A673 (cell line): ENCODE results near the gene CDKN2B. TPM values are rescaled to one million over a fixed set of nuclear protein-coding genes. Genes with fewer than 3 reads are reported as not detected.
A peak's percentile ranks its signal among the peaks of the same experiment; 100 is the strongest.
"Not testable (repeated sequence)": the region's sequence is repeated elsewhere in the genome, so short reads cannot be mapped to it uniquely, and the experiment has no call there.

Source experiments
- Bru-seq: library from RNA; stranded (reverse); fragments of 400-500 nt; gene quantifications from one replicate; lab custom pipeline; 2021; lab: Mats Ljungman, UMichigan
- BruChase-seq, 2 experiments: library from RNA; stranded (reverse); fragments of 400-500 nt; gene quantifications; one replicate each; lab custom pipeline; 2021; lab: Mats Ljungman, UMichigan
- BruUV-seq: library from RNA; stranded (reverse); fragments of 400-500 nt; replicated peaks from 2 replicates; lab custom pipeline; 2021; lab: Mats Ljungman, UMichigan
- CTCF ChIA-PET: fragments of 300-600 bp; sonication (Branson Sonifier 250); formaldehyde crosslinking; loops from one replicate; lab custom pipeline; 2022; ENCODE audit warnings: antibody characterized with exemption; lab: Charles Lee
- POLR2A ChIA-PET: fragments of 300-600 bp; sonication (Branson Sonifier 250); formaldehyde crosslinking; loops from one replicate; lab custom pipeline; 2022; ENCODE audit warnings: antibody characterized with exemption; ENCODE audit not compliant: low non-redundant PET; lab: Charles Lee
- DNase-seq: peaks from one replicate; pipeline ENCODE4 v3.0.0-alpha.2; 2015; ENCODE audit warnings: low spot score
- H3K27ac ChIP-seq: fragments of 200-600 bp; sonication (generic); 2 replicates; pipeline ENCODE4 v1.5.1; 2016; ENCODE audit warnings: mixed run types, low read depth, mild to moderate bottlenecking, mixed read lengths, antibody characterized with exemption, low read length; ENCODE audit not compliant: poor library complexity, severe bottlenecking
- H3K27me3 ChIP-seq: fragments of 200-600 bp; sonication (generic); replicated peaks from 2 replicates; pipeline ENCODE4 v1.6.1; 2017; ENCODE audit warnings: mixed run types, low read depth, mild to moderate bottlenecking, mixed read lengths, antibody characterized with exemption, low read length; ENCODE audit not compliant: insufficient read depth, poor library complexity
- H3K36me3 ChIP-seq: fragments of 200-600 bp; sonication (generic); 2 replicates; pipeline ENCODE4 v1.6.1; 2016; ENCODE audit warnings: mixed run types, mild to moderate bottlenecking, mixed read lengths, antibody characterized with exemption, low read length; ENCODE audit not compliant: insufficient read depth, poor library complexity, severe bottlenecking
- H3K4me1 ChIP-seq: fragments of 200-600 bp; sonication (generic); 2 replicates; pipeline ENCODE4 v1.6.1; 2017; ENCODE audit warnings: mixed run types, mild to moderate bottlenecking, mixed read lengths, antibody characterized with exemption, low read length; ENCODE audit not compliant: insufficient read depth, poor library complexity, severe bottlenecking
- H3K4me3 ChIP-seq: fragments of 200-600 bp; sonication (generic); 2 replicates; pipeline ENCODE4 v1.5.1; 2016; ENCODE audit warnings: low read depth, mixed run types, mild to moderate bottlenecking, mixed read lengths, low read length; ENCODE audit not compliant: poor library complexity, severe bottlenecking
- H3K9me3 ChIP-seq: fragments of 200-600 bp; sonication (generic); 2 replicates; pipeline ENCODE4 v1.6.1; 2016; ENCODE audit warnings: mixed run types, low read depth, mild to moderate bottlenecking, mixed read lengths, antibody characterized with exemption, low read length; ENCODE audit not compliant: poor library complexity, severe bottlenecking
- CTCF ChIP-seq: fragments of 300-800, 200-600 bp; sonication (generic); conservative IDR thresholded peaks from 2 replicates; pipeline ENCODE4 v1.5.1; 2017; ENCODE audit warnings: low read depth, mild to moderate bottlenecking, antibody characterized with exemption, low read length, moderate library complexity, mixed read lengths
- EZH2 ChIP-seq: fragments of 200-600 bp; sonication (generic); IDR thresholded peaks from 2 replicates; pipeline ENCODE4 v1.6.1; 2017; ENCODE audit warnings: borderline replicate concordance, low read depth, mild to moderate bottlenecking, mixed read lengths, antibody characterized with exemption, low read length; ENCODE audit not compliant: poor library complexity, severe bottlenecking
- intact Hi-C: fragments of 100-400 bp; cut with micrococcal nuclease; formaldehyde crosslinking; loops from one replicate; pipeline ENCODE4 v1.10.0; 2022; ENCODE audit not compliant: unreplicated experiment
- long read RNA-seq: library from polyadenylated mRNA; stranded (forward); transcript quantifications from one replicate; pipeline ENCODE4 v2.0.0, GENCODE V29; 2022
- total RNA-seq: library from RNA; stranded (reverse); gene quantifications from 2 replicates; pipeline ENCODE4 v1.2.3, GENCODE V29; 2021

The CDKN2B gene
- total RNA-seq (not detected in 2 replicates), Bru-seq, nascent RNA (not detected), BruChase-seq, experiment 1, labeled RNA remaining after a 2-hour chase (not detected), BruChase-seq, experiment 2, labeled RNA remaining after a 6-hour chase (percentile 10 among the genes with signal in this experiment)
- long read RNA-seq = 0 reads

GRCh38 chr9:22008717-22009505 lies at the start of gene CDKN2B:
Gene CDKN2B, minus strand, starts transcription at chr9:22009305. Its CDS starts 352 bp downstream, at chr9:22008953.
- DNase-seq = no peak
- no peaks in the 10 kb centered on the region for H3K9me3 ChIP-seq
- H3K27ac ChIP-seq = no peak within 1 kb of the TSS
- no peaks in the 10 kb centered on the region for H3K27me3 ChIP-seq
- TF ChIP-seq EZH2 (no peak), CTCF (no peak)
- no peak within 1 kb of the TSS for H3K4me3 ChIP-seq
- BruUV-seq = no TSS peak
- ChIA-PET CTCF (no interaction called here), POLR2A (no interaction called here)
- intact Hi-C loops = no loop called here
- H3K36me3 ChIP-seq = no peaks in the 10 kb centered on the region
- no peaks in the 10 kb centered on the region for H3K4me1 ChIP-seq

GRCh38 chr9:22057972-22058371 lies 48.9 kb upstream of the CDKN2B start:
- H3K27me3 ChIP-seq, H3K4me1 ChIP-seq, CTCF ChIA-PET, H3K4me3 ChIP-seq, H3K27ac ChIP-seq, DNase-seq, POLR2A ChIA-PET, H3K36me3 ChIP-seq, H3K9me3 ChIP-seq, BruUV-seq, intact Hi-C loops: not testable (repeated sequence)

GRCh38 chr9:22056402-22056801 lies 47.3 kb upstream of the CDKN2B start:
- intact Hi-C loops = no loop called here
- Histone ChIP-seq H3K4me1 (no peaks in the 10 kb centered on the region), H3K27ac (no peak overlapping the region), H3K36me3 (no peaks in the 10 kb centered on the region), H3K27me3 (no peaks in the 10 kb centered on the region), H3K4me3 (no peak overlapping the region), H3K9me3 (no peaks in the 10 kb centered on the region)
- ChIA-PET POLR2A (no interaction called here), CTCF (no interaction called here)
- TF ChIP-seq EZH2 (no peak), CTCF (no peak)
- no TSS peak for BruUV-seq
- DNase-seq = no peak
